Uterus (tissue), 4 donors: Measurements from ENCODE around the gene RASSF4. TPM values are rescaled to one million over a fixed set of nuclear protein-coding genes. Genes with fewer than 3 reads are reported as not detected.

Experiments used
- DNase-seq, 2 donors: peaks; one replicate each; pipeline ENCODE4 v3.0.0-alpha.2; 2019 to 2020
- H3K27ac ChIP-seq, 2 donors: fragments of 200-600 bp; sonication (generic); 1 replicate in 1 of 2; 2 replicates in 1 of 2; pipeline ENCODE4 v1.5.1; 2016 to 2018
- H3K27me3 ChIP-seq, 2 donors: fragments of 200-600 bp; sonication (generic); one replicate each; pipeline ENCODE4 v1.5.1; 2018 to 2019; ENCODE audit warnings: control low read depth in 1 of 2
- H3K36me3 ChIP-seq, 2 donors: fragments of 200-600 bp; sonication (generic); one replicate each; pipeline ENCODE4 v1.5.1; 2019; ENCODE audit warnings: control low read depth in 1 of 2
- H3K4me1 ChIP-seq, 2 donors: fragments of 200-600 bp; sonication (generic); one replicate each; pipeline ENCODE4 v1.5.1; 2018 to 2019; ENCODE audit warnings: control low read depth in 1 of 2
- H3K4me3 ChIP-seq, 2 donors: fragments of 200-600 bp; sonication (generic); 1 replicate in 1 of 2; 2 replicates in 1 of 2; pipeline ENCODE4 v1.5.1; 2018 to 2019; ENCODE audit warnings: mild to moderate bottlenecking in 1 of 2
- H3K9me3 ChIP-seq, 2 donors: fragments of 200-600 bp; sonication (generic); one replicate each; pipeline ENCODE4 v1.5.1; 2019; ENCODE audit warnings: control low read depth in 1 of 2
- POLR2A ChIP-seq, 2 donors: fragments of 450-650 bp; IDR thresholded peaks; one replicate each; pipeline ENCODE4 v1.6.1; 2016; ENCODE audit warnings: antibody characterized with exemption in 2 of 2, mild to moderate bottlenecking in 1 of 2, moderate library complexity in 1 of 2
- intact Hi-C: fragments of 100-400 bp; cut with DNase I; formaldehyde crosslinking; loops from one replicate; pipeline ENCODE4 v1.15.1; 2023; ENCODE audit warnings: low total_unique reads
- total RNA-seq, 4 donors: library from RNA; depleted of rRNA in 3 of 4; stranded (reverse); fragments of >200 nt in 3 of 4; gene quantifications; one replicate each; pipeline versions ENCODE4 v1.1.0 to v1.2.4, GENCODE V29; 2014 to 2023
- TF ChIP-seq, protein P1 (sequence below), 4 experiments: fragments of 200-600 bp in 2 of 4; fragments of 450-650 bp in 2 of 4; sonication (generic) in 2 of 4; IDR thresholded peaks; one replicate each; pipeline ENCODE4 v1.5.1; 2016 to 2019; ENCODE audit warnings: antibody characterized with exemption in 4 of 4, mild to moderate bottlenecking in 2 of 4, moderate library complexity in 1 of 4
- donor health status: DM: yes; HTN: yes; CAD: no.

Gene RASSF4
- total RNA-seq, 4 donors from 2014 or later = 6.1 to 26.5 (median 8.2) TPM

DNA sequence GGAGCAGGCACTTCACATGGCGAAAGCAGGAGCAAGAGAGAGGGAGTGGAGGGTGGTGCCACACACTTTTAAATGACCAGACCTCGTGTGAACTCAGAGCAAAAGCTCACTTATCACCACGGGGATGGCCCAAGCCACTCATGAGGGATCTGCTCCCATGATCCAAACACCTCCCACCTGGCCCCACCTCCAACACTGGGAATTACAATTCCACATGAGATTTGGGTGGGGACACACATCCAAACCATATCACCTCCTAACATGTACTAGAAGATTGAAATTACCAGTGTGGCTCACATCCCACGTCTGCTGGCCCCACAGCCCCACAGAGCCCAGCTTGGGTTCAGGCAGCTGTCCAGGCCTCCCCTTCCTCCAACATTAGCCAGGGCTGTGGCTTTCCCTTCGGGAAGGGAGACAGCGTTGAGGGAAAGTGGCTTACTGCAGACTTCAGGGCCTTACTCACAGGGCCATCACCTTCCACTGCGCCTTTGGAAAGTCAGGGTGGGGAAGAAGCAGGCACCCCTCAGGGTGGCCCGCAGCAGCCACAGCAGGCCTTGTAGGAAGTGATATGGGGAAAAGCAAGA lies 11.3 kb downstream of the RASSF4 start:
- Histone ChIP-seq H3K27me3 (no peaks in the 10 kb centered on the region), H3K27ac (no peak overlapping the region), H3K4me1 (no peaks in the 10 kb centered on the region), H3K36me3 (no peaks in the 10 kb centered on the region), H3K9me3 (no peaks in the 10 kb centered on the region), H3K4me3 (no peak overlapping the region)
- TF ChIP-seq, protein P1, sequence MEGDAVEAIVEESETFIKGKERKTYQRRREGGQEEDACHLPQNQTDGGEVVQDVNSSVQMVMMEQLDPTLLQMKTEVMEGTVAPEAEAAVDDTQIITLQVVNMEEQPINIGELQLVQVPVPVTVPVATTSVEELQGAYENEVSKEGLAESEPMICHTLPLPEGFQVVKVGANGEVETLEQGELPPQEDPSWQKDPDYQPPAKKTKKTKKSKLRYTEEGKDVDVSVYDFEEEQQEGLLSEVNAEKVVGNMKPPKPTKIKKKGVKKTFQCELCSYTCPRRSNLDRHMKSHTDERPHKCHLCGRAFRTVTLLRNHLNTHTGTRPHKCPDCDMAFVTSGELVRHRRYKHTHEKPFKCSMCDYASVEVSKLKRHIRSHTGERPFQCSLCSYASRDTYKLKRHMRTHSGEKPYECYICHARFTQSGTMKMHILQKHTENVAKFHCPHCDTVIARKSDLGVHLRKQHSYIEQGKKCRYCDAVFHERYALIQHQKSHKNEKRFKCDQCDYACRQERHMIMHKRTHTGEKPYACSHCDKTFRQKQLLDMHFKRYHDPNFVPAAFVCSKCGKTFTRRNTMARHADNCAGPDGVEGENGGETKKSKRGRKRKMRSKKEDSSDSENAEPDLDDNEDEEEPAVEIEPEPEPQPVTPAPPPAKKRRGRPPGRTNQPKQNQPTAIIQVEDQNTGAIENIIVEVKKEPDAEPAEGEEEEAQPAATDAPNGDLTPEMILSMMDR (IDR thresholded peaks at IDR 0.05) = no peak
- TF ChIP-seq POLR2A (IDR thresholded peaks at IDR 0.05) = no peak
- intact Hi-C loops = no loop called here
- DNase-seq = peak in 1 of 2 donors; percentile 22

DNA sequence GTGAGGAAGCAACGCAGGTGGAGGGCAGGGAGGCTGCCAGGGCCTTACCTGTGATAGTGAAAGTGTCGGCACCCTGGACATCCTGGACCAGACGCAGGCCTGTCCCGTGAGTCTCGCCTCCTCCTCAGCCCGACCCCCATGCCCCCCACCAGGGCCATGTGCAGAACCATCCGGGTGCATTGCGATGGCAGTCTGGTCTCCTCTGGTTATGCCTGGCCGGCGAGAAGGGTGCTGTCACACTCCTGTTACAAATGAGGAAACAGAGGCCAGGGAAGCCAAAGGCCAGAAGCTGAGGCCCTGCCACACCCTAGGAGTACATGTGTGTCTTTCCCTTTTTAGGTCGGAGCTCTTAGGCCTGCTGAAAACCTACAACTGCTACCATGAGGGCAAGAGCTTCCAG lies 11.8 kb downstream of the RASSF4 start:
- intact Hi-C loops = no loop called here
- no peaks in the 10 kb centered on the region for H3K27me3 ChIP-seq
- H3K27ac ChIP-seq = no peak overlapping the region
- H3K4me3 ChIP-seq = no peak overlapping the region
- H3K4me1 ChIP-seq = peaks cover 0 to 5% of the 10 kb centered on the region in 2 donors
- no peaks in the 10 kb centered on the region for H3K36me3 ChIP-seq
- TF ChIP-seq, protein P1 (IDR thresholded peaks at IDR 0.05) = no peak
- no peak for TF ChIP-seq POLR2A (IDR thresholded peaks at IDR 0.05)
- H3K9me3 ChIP-seq = no peaks in the 10 kb centered on the region
- no peak for DNase-seq

DNA sequence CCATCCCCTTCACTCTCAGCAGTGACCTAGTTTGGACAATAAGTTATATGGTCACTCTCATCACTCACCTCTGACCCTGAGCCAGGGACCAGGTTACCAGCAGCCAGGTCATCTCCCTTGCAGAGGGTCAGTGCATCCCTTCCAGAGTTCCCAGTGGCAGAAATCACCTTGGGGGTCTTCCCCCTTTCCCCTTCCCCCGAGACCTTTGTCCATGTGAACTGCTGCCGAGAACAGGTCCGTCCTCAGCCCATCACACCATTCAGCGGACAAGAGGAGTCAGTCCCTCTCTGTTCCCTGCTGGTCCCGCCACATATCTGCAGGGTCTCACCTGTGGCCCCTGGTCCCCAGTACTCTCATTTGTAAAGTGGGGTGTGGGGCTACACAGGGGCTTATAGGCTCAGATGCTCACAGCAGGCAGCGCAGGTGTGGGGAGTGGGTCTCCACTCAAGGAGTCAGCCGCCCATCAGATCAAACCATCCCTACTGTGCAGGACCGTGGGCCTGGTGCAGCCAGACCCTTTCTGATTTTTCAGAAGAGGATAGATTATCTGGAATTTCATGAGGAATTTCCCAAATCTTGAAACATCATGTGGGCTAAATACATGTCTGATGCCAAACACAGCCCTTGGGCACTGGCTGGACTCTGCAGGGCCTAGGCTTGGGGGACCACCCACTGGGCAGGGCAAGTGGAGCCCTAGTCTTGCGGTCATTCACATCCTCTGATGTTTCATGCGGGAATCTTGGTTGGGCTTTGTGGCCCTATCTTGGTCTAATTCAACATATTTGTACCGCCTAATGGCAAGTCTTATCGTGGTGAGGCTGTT lies 12.5 kb downstream of the RASSF4 start:
- DNase-seq = no peak
- Histone ChIP-seq H3K4me3 (no peak overlapping the region), H3K27ac (no peak overlapping the region), H3K36me3 (no peaks in the 10 kb centered on the region), H3K9me3 (no peaks in the 10 kb centered on the region), H3K4me1 (peaks cover 0 to 10% of the 10 kb centered on the region in 2 donors), H3K27me3 (no peaks in the 10 kb centered on the region)
- TF ChIP-seq POLR2A (IDR thresholded peaks at IDR 0.05) = no peak
- TF ChIP-seq, protein P1 (IDR thresholded peaks at IDR 0.05) = no peak
- intact Hi-C loops = no loop called here

DNA sequence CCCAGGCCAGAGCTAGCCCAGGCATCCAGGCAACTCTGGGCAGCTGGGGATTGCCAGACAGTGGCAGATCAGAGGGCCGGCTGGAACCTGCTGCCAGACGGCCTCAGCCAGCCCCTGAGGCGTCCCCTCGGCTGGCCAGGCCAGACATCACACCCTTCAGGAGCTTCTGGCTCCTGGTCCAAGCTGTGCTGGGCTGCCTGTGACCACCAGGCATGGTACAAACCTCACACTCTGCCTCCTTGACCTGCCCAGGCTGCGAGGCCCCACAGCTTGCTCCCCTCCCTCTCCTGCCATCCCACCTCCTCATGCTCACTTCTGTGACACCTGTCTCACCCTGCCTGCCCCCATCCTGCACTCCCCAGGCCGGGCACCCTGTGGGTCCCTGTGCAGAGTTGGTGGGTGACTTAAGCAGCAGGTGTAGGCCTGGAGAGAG lies 13.3 kb downstream of the RASSF4 start:
- Histone ChIP-seq H3K9me3 (no peaks in the 10 kb centered on the region), H3K4me3 (no peak overlapping the region), H3K27ac (no peak overlapping the region), H3K4me1 (peaks cover 0 to 10% of the 10 kb centered on the region in 2 donors), H3K27me3 (no peaks in the 10 kb centered on the region), H3K36me3 (no peaks in the 10 kb centered on the region)
- no peak for DNase-seq
- intact Hi-C loops = no loop called here
- no peak for TF ChIP-seq POLR2A (IDR thresholded peaks at IDR 0.05)
- TF ChIP-seq, protein P1 (IDR thresholded peaks at IDR 0.05) = no peak
